Colonic mucosa (tissue), 4 donors: Measurements from ENCODE around the gene SNUPN. TPM values are rescaled to one million over a fixed set of nuclear protein-coding genes. Genes with fewer than 3 reads are reported as not detected.

Experiments used
- DNase-seq: peaks from one replicate; pipeline ENCODE4 v3.0.0-alpha.2; 2020
- H3K27ac ChIP-seq: fragments of 200-600 bp; one replicate; pipeline ENCODE4 v1.8.0; 2021
- H3K27me3 ChIP-seq: fragments of 200-600 bp; one replicate; pipeline ENCODE4 v1.8.0; 2021
- H3K36me3 ChIP-seq: fragments of 200-600 bp; one replicate; pipeline ENCODE4 v1.8.0; 2021
- H3K4me1 ChIP-seq: fragments of 200-600 bp; one replicate; pipeline ENCODE4 v1.8.0; 2021; ENCODE audit warnings: mild to moderate bottlenecking
- H3K4me3 ChIP-seq: fragments of 200-600 bp; one replicate; pipeline ENCODE4 v1.8.0; 2021
- H3K9ac ChIP-seq, 2 donors: one replicate each; pipeline ENCODE4 v1.7.0; 2013; ENCODE audit warnings: control low read depth in 2 of 2, low read depth in 2 of 2, low read length in 2 of 2
- H3K9me3 ChIP-seq: fragments of 200-600 bp; one replicate; pipeline ENCODE4 v1.8.0; 2021
- intact Hi-C: fragments of 100-400 bp; cut with DNase I; formaldehyde crosslinking; loops from one replicate; pipeline ENCODE4 v1.14.1; 2022
- total RNA-seq, 2 donors: library from RNA; stranded (reverse); fragmentation: NEBNext Ultra II Directional in 1 of 2; extraction: Animal tissue kit (Norgen Biotek cat#: 25700) in 1 of 2; gene quantifications; one replicate each; pipeline ENCODE4 v1.2.1, GENCODE V29; 2021
- TF ChIP-seq, protein P1 (sequence below): fragments of 200-600 bp; IDR thresholded peaks from one replicate; pipeline ENCODE4 v1.8.0; 2022; ENCODE audit warnings: antibody characterized with exemption, mild to moderate bottlenecking
- donor health status: healthy.
- donor health status: DM: no; HTN: no; CAD: no.
- donor health status: DM: no; HTN: no; CAD: no.

SNUPN gene
- total RNA-seq, 2 donors from 2014 or later: 19.1 to 20.7 TPM

DNA sequence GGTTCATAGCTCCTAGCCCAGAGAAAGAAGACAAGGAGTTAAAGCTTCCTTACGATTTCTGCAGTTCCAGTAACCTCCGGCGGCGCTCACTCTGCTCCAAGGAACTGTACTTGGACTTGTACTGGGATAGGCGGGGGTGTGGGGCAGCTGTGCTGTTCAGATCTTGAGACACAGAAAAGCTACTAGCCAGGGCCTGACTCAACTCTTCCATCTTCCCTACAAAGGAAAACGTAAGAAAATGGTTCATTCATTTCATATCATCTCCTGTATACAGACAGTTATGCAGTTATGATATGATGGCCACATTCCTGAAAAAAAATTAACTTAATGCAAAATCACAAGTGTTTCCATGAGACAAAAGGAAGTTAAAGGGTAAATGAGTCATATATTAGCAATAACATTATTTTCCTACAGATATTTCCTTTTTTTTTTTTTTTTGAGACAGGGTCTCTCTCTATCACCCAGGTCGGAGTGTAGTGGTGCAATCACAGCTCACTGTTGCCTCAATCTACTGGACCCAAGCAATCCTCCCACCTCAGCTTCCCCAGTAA, 4.6 kb downstream of the SNUPN start:
- TF ChIP-seq, protein P1, sequence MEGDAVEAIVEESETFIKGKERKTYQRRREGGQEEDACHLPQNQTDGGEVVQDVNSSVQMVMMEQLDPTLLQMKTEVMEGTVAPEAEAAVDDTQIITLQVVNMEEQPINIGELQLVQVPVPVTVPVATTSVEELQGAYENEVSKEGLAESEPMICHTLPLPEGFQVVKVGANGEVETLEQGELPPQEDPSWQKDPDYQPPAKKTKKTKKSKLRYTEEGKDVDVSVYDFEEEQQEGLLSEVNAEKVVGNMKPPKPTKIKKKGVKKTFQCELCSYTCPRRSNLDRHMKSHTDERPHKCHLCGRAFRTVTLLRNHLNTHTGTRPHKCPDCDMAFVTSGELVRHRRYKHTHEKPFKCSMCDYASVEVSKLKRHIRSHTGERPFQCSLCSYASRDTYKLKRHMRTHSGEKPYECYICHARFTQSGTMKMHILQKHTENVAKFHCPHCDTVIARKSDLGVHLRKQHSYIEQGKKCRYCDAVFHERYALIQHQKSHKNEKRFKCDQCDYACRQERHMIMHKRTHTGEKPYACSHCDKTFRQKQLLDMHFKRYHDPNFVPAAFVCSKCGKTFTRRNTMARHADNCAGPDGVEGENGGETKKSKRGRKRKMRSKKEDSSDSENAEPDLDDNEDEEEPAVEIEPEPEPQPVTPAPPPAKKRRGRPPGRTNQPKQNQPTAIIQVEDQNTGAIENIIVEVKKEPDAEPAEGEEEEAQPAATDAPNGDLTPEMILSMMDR: no peak
- intact Hi-C loops: no loop called here
- peak overlapping the region; percentile 53 for H3K27ac ChIP-seq
- no peaks in the 10 kb centered on the region for H3K4me1 ChIP-seq
- no peaks in the 10 kb centered on the region for H3K9me3 ChIP-seq
- H3K4me3 ChIP-seq: no peak overlapping the region
- peak; percentile 54 for DNase-seq
- no peaks in the 10 kb centered on the region for H3K27me3 ChIP-seq
- peak overlapping the region in 1 of 2 donors; percentile 67 for H3K9ac ChIP-seq
- no peaks in the 10 kb centered on the region for H3K36me3 ChIP-seq

DNA sequence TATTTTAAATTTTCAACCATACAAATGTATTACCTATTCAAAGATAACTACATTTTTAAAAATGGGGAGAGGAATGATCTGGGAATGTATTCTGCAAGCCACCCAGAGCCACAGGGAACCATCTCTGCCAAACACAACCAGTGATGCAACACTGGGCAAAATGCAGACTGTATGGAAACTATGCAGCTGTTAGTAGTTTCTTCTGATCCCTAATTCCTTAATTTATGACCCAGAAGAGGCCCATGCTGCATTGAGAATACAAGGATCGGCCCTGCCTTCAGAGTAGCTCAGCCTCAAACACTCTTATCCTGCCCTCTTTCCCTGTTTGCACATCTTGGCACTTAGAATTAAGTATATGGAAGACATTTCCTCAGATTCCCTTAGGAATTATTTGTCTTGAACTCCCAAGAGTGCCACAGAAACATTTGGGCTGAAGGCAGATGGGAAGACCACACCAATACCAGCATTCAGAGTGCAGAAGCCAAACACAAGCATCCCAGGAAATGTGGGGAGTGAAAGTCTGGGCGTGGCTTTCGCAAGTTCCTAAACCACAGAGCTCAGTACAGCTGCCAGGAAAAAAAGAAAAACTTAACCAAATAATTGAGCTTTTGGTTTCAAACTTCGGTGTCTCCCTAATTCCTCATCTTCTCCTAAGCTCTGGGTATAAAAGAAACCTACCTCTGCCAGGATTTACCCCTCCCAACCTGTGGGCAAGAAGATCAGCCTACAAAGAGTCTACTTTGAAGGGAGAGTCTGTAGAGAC, 5.3 kb downstream of the SNUPN start:
- no peaks in the 10 kb centered on the region for H3K27me3 ChIP-seq
- H3K9me3 ChIP-seq: no peaks in the 10 kb centered on the region
- no peak for DNase-seq
- TF ChIP-seq, protein P1: no peak
- peak overlapping the region; percentile 53 for H3K27ac ChIP-seq
- H3K4me3 ChIP-seq: no peak overlapping the region
- intact Hi-C loops: no loop called here
- no peaks in the 10 kb centered on the region for H3K4me1 ChIP-seq
- no peaks in the 10 kb centered on the region for H3K36me3 ChIP-seq
- peak overlapping the region; percentile 27 to 67 for H3K9ac ChIP-seq

DNA sequence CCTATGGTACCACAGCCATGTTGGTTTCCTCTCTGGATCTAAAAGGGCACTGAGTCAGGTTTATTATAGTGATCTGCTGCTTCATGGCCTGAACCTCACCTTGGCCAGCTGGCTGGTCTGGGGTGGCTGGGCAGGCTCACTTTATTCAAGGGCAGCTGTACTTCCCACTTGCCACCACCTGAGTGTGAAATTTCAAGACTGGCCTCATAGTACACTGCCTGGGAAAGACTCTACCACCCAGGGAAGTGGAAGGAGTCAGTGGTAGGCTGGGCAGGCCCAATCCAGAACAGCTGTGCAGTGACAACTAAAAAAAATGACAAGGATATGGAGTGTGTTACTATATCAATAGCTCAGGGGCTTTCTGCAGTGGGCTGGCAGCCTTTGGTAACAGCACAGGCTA, 8.8 kb downstream of the SNUPN start:
- Histone ChIP-seq H3K27ac (no peak overlapping the region), H3K4me1 (no peaks in the 10 kb centered on the region), H3K4me3 (no peak overlapping the region), H3K9ac (no peak overlapping the region), H3K36me3 (no peaks in the 10 kb centered on the region), H3K27me3 (no peaks in the 10 kb centered on the region), H3K9me3 (no peaks in the 10 kb centered on the region)
- TF ChIP-seq, protein P1: no peak
- intact Hi-C loops: no loop called here
- no peak for DNase-seq

DNA sequence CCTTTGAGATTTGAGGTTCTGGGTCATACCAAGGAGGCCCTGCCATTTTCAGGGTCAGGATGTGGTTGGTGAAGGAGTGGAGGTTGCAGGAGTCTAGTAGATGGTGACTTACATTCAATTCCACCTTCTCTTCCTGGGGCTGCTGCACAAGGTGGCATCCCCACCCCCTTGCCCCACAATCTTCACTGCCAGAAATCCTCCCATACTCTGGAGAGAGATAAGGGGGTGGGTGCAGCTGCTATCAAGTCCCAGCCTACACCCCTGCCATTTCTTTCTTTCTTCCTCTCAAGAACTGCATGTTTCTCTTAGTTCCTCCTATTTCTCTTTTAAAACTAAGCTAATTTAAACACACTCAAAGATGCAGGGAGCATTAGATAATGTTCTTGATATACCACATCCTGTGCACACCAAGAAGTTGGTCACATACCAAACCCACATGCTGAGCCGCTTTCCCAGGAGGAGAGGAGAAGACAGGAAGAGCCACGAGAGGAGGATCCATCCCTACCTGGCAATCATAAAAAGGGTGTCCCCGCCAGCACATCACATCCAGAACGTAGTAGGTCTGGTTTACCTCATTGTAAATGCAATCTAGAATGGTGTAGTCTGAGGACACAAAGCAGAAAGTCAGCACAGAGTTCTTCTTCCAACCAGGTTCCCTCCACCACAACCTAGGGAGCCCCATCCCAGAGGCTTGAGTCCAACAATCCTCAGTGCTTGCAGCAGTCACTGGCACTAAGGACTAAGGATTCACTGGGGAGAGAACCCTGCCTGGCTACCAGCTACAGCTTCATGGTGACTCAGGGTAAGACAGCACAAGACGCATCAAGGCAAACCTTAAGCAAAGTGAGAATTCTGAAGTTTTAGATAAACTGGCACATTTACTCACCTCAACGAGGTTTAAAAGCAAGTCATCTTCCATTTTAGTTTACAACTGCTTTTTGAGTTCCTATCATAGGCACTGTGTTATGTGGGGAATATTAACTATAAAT, 18.5 kb downstream of the SNUPN start:
- no peak for DNase-seq
- Histone ChIP-seq H3K9me3 (no peaks in the 10 kb centered on the region), H3K4me3 (no peak overlapping the region), H3K9ac (no peak overlapping the region), H3K36me3 (no peaks in the 10 kb centered on the region), H3K4me1 (no peaks in the 10 kb centered on the region), H3K27ac (no peak overlapping the region), H3K27me3 (no peaks in the 10 kb centered on the region)
- intact Hi-C loops: no loop called here
- TF ChIP-seq, protein P1: no peak

DNA sequence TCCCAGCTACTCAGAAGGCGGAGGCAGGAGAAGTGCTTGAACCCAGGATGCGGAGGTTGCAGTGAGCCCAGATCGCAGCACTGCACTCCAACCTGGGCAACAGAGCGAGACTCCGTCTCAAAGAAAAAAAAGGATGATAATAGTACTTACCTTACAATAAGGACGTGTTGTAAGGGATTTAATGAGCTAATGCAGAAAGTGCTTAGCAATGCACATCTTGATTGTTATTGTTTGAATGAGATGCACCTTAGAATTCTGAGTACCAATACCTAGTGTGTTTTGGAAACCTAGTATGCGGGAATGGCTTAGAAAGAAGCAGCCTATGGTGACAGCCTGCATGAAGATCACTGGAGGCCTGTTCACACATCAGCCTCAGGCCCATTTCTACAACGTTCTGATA, 19.5 kb downstream of the SNUPN start:
- Histone ChIP-seq H3K27ac (no peak overlapping the region), H3K4me1 (no peaks in the 10 kb centered on the region), H3K27me3 (no peaks in the 10 kb centered on the region), H3K9ac (peak overlapping the region in 1 of 2 donors; percentile 31), H3K9me3 (no peaks in the 10 kb centered on the region), H3K4me3 (no peak overlapping the region), H3K36me3 (no peaks in the 10 kb centered on the region)
- no peak for DNase-seq
- intact Hi-C loops: no loop called here
- TF ChIP-seq, protein P1: no peak
